HG02588 (cell line): ENCODE results near the gene GATAD2A.

Source experiments
- ATAC-seq: cut with Tn5 transposase; IDR thresholded peaks from one replicate; pipeline ENCODE4 v1.9.1; 2021; ENCODE audit warnings: mild to moderate bottlenecking, moderate library complexity; ENCODE audit not compliant: unreplicated experiment

The GATAD2A gene

GRCh38 chr19:19420570-19421298, 15.3 kb downstream of the GATAD2A start:
- no peak for ATAC-seq

GRCh38 chr19:19421299-19421696, 15.8 kb downstream of the GATAD2A start:
- ATAC-seq: no peak

- ATAC-seq: no peak
Measured at GRCh38 chr19:19422156-19422555, 16.7 kb downstream of the GATAD2A start.

- ATAC-seq: no peak
Measured at GRCh38 chr19:19423322-19423721, 17.8 kb downstream of the GATAD2A start.

GRCh38 chr19:19425170-19425875, 19.8 kb downstream of the GATAD2A start:
- no peak for ATAC-seq

GRCh38 chr19:19426216-19426615, 20.7 kb downstream of the GATAD2A start:
- no peak for ATAC-seq

GRCh38 chr19:19426799-19427198, 21.3 kb downstream of the GATAD2A start:
- ATAC-seq: no peak

GRCh38 chr19:19427302-19427701, 21.8 kb downstream of the GATAD2A start:
- no peak for ATAC-seq

GRCh38 chr19:19427944-19428343, 22.5 kb downstream of the GATAD2A start:
- ATAC-seq: no peak

GRCh38 chr19:19428746-19429145, 23.3 kb downstream of the GATAD2A start:
- ATAC-seq: no peak

GRCh38 chr19:19429361-19429760, 23.9 kb downstream of the GATAD2A start:
- no peak for ATAC-seq

- ATAC-seq: no peak
Measured at GRCh38 chr19:19432732-19433131, 27.3 kb downstream of the GATAD2A start.

GRCh38 chr19:19433666-19434213, 28.3 kb downstream of the GATAD2A start:
- ATAC-seq: no peak

- ATAC-seq: no peak
Measured at GRCh38 chr19:19434483-19435045, 29.1 kb downstream of the GATAD2A start.

GRCh38 chr19:19436137-19436691, 30.7 kb downstream of the GATAD2A start:
- no peak for ATAC-seq

- no peak for ATAC-seq
Measured at GRCh38 chr19:19438366-19439175, 33.1 kb downstream of the GATAD2A start.

GRCh38 chr19:19439176-19439482, 33.7 kb downstream of the GATAD2A start:
- no peak for ATAC-seq

- no peak for ATAC-seq
Measured at GRCh38 chr19:19443283-19443682, 37.8 kb downstream of the GATAD2A start.

GRCh38 chr19:19443902-19444680, 38.6 kb downstream of the GATAD2A start:
- no peak for ATAC-seq

GRCh38 chr19:19444681-19445155, 39.2 kb downstream of the GATAD2A start:
- no peak for ATAC-seq
